ENCODE data around the gene ANKRD11. TPM values are rescaled to one million over a fixed set of nuclear protein-coding genes. Genes with fewer than 3 reads are reported as not detected.
A peak's percentile ranks its signal among the peaks of the same experiment; 100 is the strongest.
"Not testable (repeated sequence)": the region's sequence is repeated elsewhere in the genome, so short reads cannot be mapped to it uniquely, and the experiment has no call there.

The ANKRD11 gene
- total RNA-seq, 1 experiment from 2014 or later, result 54.4 TPM

DNA sequence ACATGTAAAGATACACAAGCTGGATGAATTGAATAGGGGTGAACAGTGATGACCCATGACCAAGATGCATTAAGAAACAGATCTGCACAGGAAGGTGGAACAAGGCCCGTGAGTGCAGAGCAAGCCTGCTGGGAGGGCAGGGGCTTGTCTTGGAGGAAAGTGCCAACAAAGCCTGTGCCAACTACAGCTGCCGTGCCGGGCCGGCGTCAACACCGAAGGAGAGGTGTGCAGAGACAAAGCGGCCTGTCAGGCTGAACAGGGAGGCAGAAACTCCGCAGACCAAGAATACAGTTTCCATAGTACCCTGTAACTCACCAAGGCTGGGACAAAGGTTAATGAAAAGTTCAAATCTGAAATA lies 46.7 kb downstream of the ANKRD11 start:
- Histone ChIP-seq H3K27me3 (ENCODE audit: control insufficient read depth, insufficient read depth, low read length) (no peaks in the 10 kb centered on the region), H3K4me3 (ENCODE audit: insufficient read depth, low read depth, low read length) (no peak overlapping the region), H3K36me3 (replicated peaks; ENCODE audit: control insufficient read depth, insufficient read depth, low read length) (no peaks in the 10 kb centered on the region)
- DNase-seq, result no peak

DNA sequence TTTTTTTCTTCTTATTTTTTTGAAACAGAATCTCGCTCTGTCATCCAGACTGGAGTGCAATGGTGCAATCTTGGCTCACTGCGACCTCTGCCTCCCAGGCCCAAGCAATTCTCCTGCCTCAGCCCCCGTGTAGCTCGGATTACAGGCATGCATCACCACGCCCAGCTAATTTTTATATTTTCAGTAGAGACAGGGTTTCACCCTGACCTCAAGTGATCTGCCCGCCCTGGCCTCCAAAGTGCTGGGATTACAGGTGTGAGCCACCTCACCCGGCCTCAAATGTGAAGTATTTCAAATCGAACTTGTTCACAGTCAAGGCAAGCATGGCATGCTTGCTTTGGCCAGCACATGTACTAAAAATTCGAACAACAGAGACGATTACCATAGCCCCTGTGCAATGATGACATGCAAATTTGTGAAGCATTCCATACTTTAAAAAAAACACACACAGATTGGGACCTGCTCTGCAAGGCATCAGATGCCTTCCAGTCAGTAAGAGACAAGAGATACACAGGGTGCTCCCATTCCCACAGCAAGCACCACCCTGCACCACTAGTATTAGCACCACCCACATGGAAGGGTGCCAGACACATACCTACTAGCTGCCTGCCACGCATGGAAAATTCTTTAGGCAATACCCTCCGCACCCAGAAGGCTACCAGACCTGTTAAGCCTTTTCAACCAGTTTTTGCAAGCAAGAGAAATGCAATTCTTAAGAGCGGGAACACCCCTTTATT lies 47.2 kb downstream of the ANKRD11 start:
- H3K4me3 ChIP-seq (ENCODE audit: insufficient read depth, low read depth, low read length), result no peak overlapping the region
- DNase-seq, result peak; percentile 46

DNA sequence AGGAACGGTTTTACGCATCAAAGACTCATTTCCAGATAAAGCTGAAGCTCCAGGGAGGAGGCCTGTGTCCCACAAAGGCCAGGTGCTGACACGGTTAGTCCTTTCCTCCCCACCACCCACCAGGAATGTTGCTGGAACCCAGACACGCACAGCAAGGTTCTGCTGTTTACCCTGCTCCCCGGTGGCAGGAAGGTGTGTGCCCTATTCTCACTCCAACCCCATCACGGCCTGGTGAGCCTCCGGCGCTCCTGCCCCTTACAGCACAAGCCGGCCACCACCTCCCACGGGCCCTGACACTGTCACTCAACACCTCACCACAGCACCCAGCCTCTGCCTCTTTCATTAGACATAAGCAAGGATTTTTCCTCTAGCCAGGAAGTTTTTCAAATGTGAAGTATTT lies 47.8 kb downstream of the ANKRD11 start:
- DNase-seq, result peak; percentile 65
- no peak overlapping the region for H3K4me3 ChIP-seq (ENCODE audit: insufficient read depth, low read depth, low read length)
- no peaks in the 10 kb centered on the region for H3K27me3 ChIP-seq (ENCODE audit: control insufficient read depth, insufficient read depth, low read length)
- no peaks in the 10 kb centered on the region for H3K36me3 ChIP-seq (replicated peaks; ENCODE audit: control insufficient read depth, insufficient read depth, low read length)

More for the DNA sequence above, 47.2 kb downstream of the ANKRD11 start:
- Histone ChIP-seq H3K27me3 (ENCODE audit: control insufficient read depth, insufficient read depth, low read length) (no peaks in the 10 kb centered on the region), H3K36me3 (replicated peaks; ENCODE audit: control insufficient read depth, insufficient read depth, low read length) (no peaks in the 10 kb centered on the region)

DNA sequence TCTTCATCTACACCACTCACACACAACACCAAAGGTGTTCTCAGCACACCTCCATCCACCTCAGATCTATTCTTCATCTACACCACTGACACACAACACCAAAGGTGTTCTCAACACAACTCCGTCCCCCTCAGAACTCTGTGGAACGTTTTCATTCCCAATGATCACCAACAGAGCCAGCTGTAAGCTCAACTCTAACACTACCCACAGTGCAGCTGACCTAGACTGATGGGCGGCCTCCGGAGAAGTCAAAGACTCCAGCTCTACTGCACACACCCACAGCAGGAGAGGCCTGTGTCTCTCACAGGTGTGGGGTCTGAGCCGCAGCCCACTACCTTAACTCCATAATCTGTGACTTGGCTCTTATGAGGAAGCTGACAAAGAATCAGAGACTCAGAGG lies 50.7 kb downstream of the ANKRD11 start:
- DNase-seq, result no peak
- H3K4me3 ChIP-seq (ENCODE audit: insufficient read depth, low read depth, low read length), result no peak overlapping the region
- H3K27me3 ChIP-seq (ENCODE audit: control insufficient read depth, insufficient read depth, low read length), result no peaks in the 10 kb centered on the region
- peaks cover 2% of the 10 kb centered on the region; the same call in 1 of the 2 replicates for H3K36me3 ChIP-seq (replicated peaks; ENCODE audit: control insufficient read depth, insufficient read depth, low read length)

DNA sequence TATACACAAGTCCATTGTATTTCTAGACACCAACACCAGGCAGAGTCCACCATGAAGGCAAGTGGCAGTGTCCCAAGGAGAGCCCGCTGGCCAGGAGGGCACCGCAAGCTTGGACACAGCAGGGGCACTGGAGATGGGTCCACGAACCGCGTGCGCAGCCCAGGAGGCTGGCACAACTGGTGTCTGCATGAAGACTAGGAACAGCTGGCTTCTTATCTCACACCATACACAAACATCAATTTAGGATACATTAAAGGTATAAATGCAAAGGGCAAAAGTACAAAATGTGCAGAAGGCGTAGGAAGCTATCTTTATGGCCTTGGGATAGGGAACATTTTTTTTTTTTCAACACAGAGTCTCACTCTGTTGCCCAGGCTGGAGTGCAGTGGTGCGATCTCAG lies 52.4 kb downstream of the ANKRD11 start:
- H3K27me3 ChIP-seq (ENCODE audit: control insufficient read depth, insufficient read depth, low read length), result no peaks in the 10 kb centered on the region
- no peak for DNase-seq
- H3K4me3 ChIP-seq (ENCODE audit: insufficient read depth, low read depth, low read length), result no peak overlapping the region
- peaks cover 2% of the 10 kb centered on the region; the same call in 1 of the 2 replicates for H3K36me3 ChIP-seq (replicated peaks; ENCODE audit: control insufficient read depth, insufficient read depth, low read length)

DNA sequence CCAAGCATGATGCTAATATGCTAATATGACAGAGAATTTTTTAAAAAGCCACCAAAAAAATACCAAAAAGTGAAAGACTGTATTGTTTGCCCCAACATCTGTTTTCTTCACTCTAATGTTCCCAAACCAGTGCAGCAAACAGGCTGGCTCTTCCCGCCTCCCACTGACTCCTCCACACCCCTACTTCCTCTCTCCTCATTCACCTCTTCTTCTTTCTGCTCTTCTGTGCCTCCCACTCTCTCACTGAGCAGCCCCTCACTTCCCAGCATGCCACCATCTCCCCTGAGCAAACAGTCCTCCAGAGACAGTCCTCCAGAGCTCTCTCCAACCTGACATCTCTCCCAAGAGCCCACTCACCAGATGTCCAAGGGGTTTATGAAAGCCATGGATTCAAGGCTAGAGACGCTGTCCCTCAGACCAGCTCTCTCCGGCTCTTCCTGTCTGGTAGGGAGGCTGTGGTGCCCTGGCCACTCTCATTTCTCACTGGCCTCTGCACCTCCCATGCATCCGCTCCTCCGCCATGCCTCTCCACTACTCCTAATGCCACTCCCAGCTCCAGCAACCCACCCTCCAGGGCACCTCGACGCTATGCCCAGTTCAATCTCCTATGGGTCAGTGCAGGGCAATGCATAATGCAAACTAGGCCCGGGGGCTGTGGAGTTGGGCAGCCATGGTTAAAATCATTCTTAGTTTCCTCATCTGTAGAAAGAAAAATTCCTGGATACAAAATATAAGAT lies 52.9 kb downstream of the ANKRD11 start:
- peaks cover 2% of the 10 kb centered on the region; the same call in 1 of the 2 replicates for H3K36me3 ChIP-seq (replicated peaks; ENCODE audit: control insufficient read depth, insufficient read depth, low read length)
- peak; percentile 37 for DNase-seq
- H3K27me3 ChIP-seq (ENCODE audit: control insufficient read depth, insufficient read depth, low read length), result no peaks in the 10 kb centered on the region
- H3K4me3 ChIP-seq (ENCODE audit: insufficient read depth, low read depth, low read length), result no peak overlapping the region

DNA sequence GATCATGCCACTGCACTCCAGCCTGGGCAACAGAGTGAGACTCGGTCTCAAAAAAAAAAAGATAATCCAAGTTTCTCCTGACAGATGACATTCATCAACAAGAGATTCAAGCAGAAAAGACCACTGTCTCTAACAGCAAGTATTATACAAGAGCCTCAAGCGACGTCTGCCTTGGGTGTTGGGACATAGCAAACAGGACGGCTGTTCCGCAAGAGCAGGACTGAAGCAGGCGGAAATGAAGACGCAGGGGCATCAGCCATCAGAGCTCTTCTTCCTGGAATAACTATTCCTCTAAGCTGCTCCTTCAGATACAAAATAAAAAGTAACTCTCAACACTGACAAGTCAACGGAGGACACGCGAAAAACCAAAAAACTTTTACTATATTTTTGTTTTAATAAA lies 54.0 kb downstream of the ANKRD11 start:
- peaks cover 2% of the 10 kb centered on the region; the same call in 1 of the 2 replicates for H3K36me3 ChIP-seq (replicated peaks; ENCODE audit: control insufficient read depth, insufficient read depth, low read length)
- no peak overlapping the region for H3K4me3 ChIP-seq (ENCODE audit: insufficient read depth, low read depth, low read length)
- H3K27me3 ChIP-seq (ENCODE audit: control insufficient read depth, insufficient read depth, low read length), result no peaks in the 10 kb centered on the region
- no peak for DNase-seq

DNA sequence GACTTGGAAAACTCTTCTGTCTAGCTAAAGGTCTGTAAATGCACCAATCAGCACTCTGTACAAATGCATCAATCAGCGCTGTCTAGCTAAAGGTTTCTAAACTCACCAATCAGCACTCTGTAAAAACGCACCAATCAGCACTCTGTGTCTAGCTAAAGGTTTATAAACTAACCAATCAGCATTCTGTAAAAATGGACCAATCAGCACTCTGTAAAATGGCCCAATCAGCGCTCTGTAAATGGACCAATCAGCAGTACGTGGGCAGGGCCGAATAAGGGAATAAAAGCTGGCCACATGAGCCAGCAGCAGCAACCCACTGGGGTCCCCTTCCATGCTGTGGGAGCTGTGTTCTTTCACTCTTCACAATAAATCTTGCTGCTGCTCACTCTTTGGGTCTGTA lies 55.3 kb downstream of the ANKRD11 start:
- H3K4me3 ChIP-seq (ENCODE audit: insufficient read depth, low read depth, low read length); DNase-seq; H3K27me3 ChIP-seq (ENCODE audit: control insufficient read depth, insufficient read depth, low read length); H3K36me3 ChIP-seq (replicated peaks; ENCODE audit: control insufficient read depth, insufficient read depth, low read length): not testable (repeated sequence)

DNA sequence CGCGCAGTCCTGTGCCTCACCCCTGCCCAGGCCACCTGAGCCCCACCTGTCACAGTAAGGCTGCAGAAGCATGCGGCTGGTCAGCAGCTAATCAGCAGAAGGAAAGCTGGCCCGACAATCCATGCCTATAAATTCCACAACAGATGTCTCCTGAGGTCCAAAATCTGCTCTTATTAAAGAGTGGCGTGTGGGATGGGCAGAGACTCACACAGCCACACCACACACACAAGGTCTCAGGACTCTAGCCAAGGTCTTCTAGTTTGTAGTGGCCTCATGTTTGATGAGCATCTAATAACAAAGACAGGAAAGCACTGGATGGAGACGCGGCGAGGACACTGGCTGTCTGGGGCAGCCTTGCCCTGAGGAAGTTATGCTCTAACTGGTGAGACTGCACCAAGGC lies 55.9 kb downstream of the ANKRD11 start:
- DNase-seq, result peak; percentile 39
- no peak overlapping the region for H3K4me3 ChIP-seq (ENCODE audit: insufficient read depth, low read depth, low read length)
- no peaks in the 10 kb centered on the region for H3K27me3 ChIP-seq (ENCODE audit: control insufficient read depth, insufficient read depth, low read length)
- H3K36me3 ChIP-seq (replicated peaks; ENCODE audit: control insufficient read depth, insufficient read depth, low read length), result peaks cover 2% of the 10 kb centered on the region; the same call in 1 of the 2 replicates

DNA sequence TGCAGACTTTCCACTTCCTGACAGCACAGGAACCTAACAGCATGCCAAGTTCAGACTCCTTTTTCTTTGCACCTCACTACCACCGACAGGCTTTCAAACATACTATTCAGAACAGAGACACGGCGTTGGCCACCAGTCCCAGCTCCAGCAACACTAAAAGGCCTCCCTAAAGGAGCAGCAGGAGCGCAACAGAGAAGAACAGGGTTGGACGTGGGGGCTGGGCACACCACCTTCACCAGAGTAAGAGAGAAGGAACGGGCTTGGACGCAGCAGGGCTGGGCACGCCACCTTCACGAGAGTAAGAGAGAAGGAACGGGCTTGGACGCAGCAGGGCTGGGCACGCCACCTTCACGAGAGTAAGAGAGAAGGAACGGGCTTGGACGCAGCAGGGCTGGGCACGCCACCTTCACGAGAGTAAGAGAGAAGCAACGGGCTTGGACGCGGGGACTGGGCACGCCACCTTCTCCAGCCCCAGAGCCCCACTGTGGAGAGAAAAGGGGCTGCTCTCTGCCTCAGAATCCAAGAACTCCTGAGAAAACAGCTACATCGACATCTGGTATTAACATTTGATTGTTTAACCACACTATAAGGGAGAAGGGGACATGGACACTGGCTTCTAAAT lies 56.9 kb downstream of the ANKRD11 start:
- not testable (repeated sequence) for DNase-seq; H3K36me3 ChIP-seq (replicated peaks; ENCODE audit: control insufficient read depth, insufficient read depth, low read length); H3K27me3 ChIP-seq (ENCODE audit: control insufficient read depth, insufficient read depth, low read length); H3K4me3 ChIP-seq (ENCODE audit: insufficient read depth, low read depth, low read length)

DNA sequence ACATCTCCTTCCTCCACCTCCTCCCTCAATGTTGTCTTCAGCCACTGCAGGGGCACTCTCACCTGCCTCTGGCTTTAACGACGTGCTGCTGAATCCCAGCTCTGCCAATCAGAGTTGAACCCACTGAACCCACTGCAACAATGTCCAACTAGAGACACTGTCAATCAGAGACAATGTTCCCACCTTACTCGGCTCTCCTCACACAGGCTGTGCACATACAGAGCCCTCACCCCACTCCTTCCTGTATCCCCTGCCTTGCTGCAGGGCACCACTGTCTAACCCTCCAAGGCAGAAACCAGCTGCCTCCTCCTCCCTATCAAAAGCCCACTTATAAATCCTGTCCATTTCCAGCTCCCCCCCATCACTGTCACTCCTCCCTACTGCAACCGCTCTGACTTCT lies 58.7 kb downstream of the ANKRD11 start:
- Histone ChIP-seq H3K36me3 (replicated peaks; ENCODE audit: control insufficient read depth, insufficient read depth, low read length) (peaks cover 2% of the 10 kb centered on the region; the same call in 1 of the 2 replicates), H3K27me3 (ENCODE audit: control insufficient read depth, insufficient read depth, low read length) (no peaks in the 10 kb centered on the region), H3K4me3 (ENCODE audit: insufficient read depth, low read depth, low read length) (no peak overlapping the region)
- DNase-seq, result no peak

DNA sequence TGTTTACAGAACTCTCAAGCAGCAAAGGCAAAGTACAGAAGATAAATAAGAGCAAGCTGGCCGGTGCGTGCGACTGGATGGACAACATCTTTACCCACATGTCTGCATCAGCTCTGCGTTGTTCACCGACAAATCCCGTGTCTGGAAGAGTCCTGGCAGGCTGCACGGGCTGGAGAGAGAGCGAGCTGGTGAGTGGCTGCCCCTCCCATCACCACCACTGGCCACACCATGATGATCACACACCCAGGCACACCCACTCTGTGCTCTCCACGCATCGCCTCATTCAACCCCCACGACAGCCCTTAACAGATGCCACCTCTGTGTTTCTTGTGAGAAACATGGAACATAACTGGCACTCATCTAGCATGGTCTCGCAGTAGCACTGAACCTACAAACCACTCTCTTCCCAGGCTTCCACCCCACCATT lies 59.2 kb downstream of the ANKRD11 start:
- no peak for DNase-seq
- H3K4me3 ChIP-seq (ENCODE audit: insufficient read depth, low read depth, low read length), result no peak overlapping the region

DNA sequence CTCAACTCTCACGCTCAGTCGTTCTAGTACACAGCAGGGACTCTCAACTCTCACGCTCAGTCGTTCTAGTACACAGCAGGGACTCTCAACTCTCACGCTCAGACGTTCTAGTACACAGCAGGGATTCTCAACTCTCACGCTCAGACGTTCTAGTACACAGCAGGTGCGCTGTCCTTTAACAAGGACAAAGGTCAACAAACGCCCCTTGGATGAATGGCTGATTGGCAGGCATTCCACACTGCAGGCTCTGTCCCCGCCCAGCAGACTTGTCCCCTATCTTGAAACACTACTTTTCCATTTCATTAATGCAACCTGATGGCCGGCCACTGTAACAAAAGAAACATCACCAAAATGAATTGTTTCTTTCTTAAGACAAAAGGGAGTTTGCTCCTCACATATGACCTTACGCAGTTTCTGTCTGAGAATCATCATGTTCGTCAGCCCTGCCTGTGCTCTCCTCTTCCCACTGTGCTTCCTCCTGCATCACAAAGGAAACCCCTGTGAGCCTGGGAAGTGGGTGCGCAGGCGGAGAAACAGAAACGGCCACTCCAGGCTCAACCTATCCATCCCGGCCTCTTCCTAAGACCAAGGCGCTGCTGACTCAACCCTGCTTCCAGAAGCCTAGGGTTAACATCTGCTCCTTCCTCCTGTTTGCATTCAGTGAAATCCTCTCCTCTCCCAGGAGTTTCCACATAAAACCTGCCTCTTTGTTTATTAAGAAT lies 59.8 kb downstream of the ANKRD11 start:
- peaks cover 2% of the 10 kb centered on the region for H3K36me3 ChIP-seq (replicated peaks; ENCODE audit: control insufficient read depth, insufficient read depth, low read length)
- no peak for DNase-seq
- H3K27me3 ChIP-seq (ENCODE audit: control insufficient read depth, insufficient read depth, low read length), result no peaks in the 10 kb centered on the region
- no peak overlapping the region for H3K4me3 ChIP-seq (ENCODE audit: insufficient read depth, low read depth, low read length)

More for the DNA sequence above, 59.2 kb downstream of the ANKRD11 start:
- Histone ChIP-seq H3K27me3 (ENCODE audit: control insufficient read depth, insufficient read depth, low read length) (no peaks in the 10 kb centered on the region), H3K36me3 (replicated peaks; ENCODE audit: control insufficient read depth, insufficient read depth, low read length) (peaks cover 2% of the 10 kb centered on the region)

DNA sequence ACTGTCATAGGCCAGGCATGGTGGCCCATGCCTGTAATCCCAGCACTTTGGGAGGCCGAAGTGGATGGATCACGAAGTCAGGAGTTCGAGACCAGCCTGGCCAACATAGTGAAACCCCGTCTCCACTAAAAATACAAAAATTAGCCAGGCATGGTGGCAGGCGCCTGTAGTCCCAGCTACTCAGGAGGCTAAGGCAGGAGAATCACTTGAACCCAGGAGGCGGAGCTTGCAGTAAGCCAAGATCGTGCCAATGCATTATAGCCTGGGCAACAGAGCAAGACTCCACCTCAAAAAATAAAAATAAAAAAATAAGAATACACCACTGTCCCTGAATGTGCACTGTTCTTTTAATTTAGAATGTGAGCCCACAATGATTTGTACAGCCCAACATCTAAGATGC lies 61.8 kb downstream of the ANKRD11 start:
- not testable (repeated sequence) for DNase-seq; H3K4me3 ChIP-seq (ENCODE audit: insufficient read depth, low read depth, low read length); H3K36me3 ChIP-seq (replicated peaks; ENCODE audit: control insufficient read depth, insufficient read depth, low read length); H3K27me3 ChIP-seq (ENCODE audit: control insufficient read depth, insufficient read depth, low read length)

All from H7 (cell line).